Mammary epithelial cell (primary cell): ENCODE measurements around the gene UBAC2.

ENCODE experiments used
- EZH2 ChIP-seq: IDR thresholded peaks from 2 replicates; pipeline ENCODE4 v1.6.1; 2012; ENCODE audit warnings: low read length, inconsistent platforms, borderline replicate concordance
- TF ChIP-seq, protein P1 (sequence below), 2 donors: IDR thresholded peaks in 1 of 2; conservative IDR thresholded peaks in 1 of 2; 2 replicates each; pipeline ENCODE4 v1.5.1; 2011 to 2012; ENCODE audit warnings: inconsistent platforms in 2 of 2, low read length in 2 of 2, mild to moderate bottlenecking in 2 of 2, control low read depth in 1 of 2, low read depth in 1 of 2; ENCODE audit not compliant: insufficient read depth in 1 of 2; ENCODE audit errors: extremely low read depth in 1 of 2

DNA sequence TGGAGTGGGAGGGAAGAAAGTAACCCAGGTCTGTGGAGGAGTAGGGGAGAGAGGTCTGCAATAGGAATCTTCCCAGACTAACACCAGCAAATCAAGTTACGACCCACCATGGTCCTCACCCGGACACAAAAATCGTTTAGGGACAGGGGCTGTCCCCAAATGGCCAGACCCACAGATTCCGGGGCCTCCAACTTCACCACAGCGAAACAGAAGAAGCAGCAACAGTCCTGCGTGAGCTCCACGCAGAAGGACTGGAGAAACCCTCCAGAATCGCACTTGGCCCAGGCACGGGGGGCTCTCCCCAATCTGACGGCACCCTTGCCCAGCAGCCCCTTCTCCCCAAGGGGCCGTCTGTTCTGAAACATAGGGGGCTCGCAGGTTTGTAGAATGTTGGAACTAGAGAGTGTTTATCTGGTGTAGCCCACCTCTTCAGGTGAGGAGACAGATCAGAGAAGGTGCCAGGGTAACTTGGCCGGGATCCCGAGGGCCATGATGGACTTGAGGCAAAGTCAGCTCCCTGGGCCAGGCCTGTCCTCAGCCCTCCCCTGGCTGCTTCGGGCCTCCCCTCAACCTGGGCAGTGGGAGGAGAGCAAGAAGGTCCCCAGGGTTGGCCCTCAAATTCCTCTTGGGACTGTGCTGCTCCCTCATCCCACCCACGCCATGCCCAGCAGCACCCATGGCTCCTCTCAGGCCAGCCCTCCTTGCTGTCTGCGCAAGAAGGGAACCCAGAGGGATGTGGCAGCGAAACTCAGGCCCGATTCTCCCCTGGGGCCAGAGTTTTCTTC, 189.1 kb downstream of the UBAC2 start:
- TF ChIP-seq, protein P1, sequence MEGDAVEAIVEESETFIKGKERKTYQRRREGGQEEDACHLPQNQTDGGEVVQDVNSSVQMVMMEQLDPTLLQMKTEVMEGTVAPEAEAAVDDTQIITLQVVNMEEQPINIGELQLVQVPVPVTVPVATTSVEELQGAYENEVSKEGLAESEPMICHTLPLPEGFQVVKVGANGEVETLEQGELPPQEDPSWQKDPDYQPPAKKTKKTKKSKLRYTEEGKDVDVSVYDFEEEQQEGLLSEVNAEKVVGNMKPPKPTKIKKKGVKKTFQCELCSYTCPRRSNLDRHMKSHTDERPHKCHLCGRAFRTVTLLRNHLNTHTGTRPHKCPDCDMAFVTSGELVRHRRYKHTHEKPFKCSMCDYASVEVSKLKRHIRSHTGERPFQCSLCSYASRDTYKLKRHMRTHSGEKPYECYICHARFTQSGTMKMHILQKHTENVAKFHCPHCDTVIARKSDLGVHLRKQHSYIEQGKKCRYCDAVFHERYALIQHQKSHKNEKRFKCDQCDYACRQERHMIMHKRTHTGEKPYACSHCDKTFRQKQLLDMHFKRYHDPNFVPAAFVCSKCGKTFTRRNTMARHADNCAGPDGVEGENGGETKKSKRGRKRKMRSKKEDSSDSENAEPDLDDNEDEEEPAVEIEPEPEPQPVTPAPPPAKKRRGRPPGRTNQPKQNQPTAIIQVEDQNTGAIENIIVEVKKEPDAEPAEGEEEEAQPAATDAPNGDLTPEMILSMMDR (conservative IDR thresholded peaks at IDR 0.05 in 1 of 2, IDR thresholded peaks at IDR 0.05 in 1 of 2; ENCODE audit: extremely low read depth in 1 of 2, insufficient read depth in 1 of 2, low read depth in 1 of 2, low read length in 2 of 2) = no peak
- no peak for TF ChIP-seq EZH2
